Measurements from ENCODE around the gene NTM. TPM values are rescaled to one million over a fixed set of nuclear protein-coding genes. Genes with fewer than 3 reads are reported as not detected.

The NTM gene
- total and polyA plus RNA-seq, 2 experiments from 2014 or later: 2.2 to 4.9 TPM

GRCh38 chr11:131796089-131796488 is 425.7 kb downstream of the NTM start:
- no peak for DNase-seq (ENCODE audit: low spot score)
- 95% methylated on average over 7 of the region's 7 CpGs for WGBS (ENCODE audit: low lambda C conversion rate, missing lambda C conversion rate)
- no peaks in the 10 kb centered on the region for H4K20me1 ChIP-seq (ENCODE audit: insufficient read depth, poor library complexity, severe bottlenecking)
- peaks cover 20% of the 10 kb centered on the region for H3K27me3 ChIP-seq
- no peaks in the 10 kb centered on the region for H3K36me3 ChIP-seq (replicated peaks; ENCODE audit: insufficient read depth, low read depth)
- H3K4me1 ChIP-seq (ENCODE audit: insufficient read depth): no peaks in the 10 kb centered on the region
- H2AFZ ChIP-seq: no peak overlapping the region
- H3K79me2 ChIP-seq: no peaks in the 10 kb centered on the region
- H3K4me2 ChIP-seq: no peak overlapping the region
- no peak overlapping the region for H3K4me3 ChIP-seq
- no peak overlapping the region for H3K27ac ChIP-seq
- H3K9me3 ChIP-seq (ENCODE audit: low read depth): no peaks in the 10 kb centered on the region
- no peaks in the 10 kb centered on the region for H3K9me2 ChIP-seq (replicated peaks; ENCODE audit: insufficient read depth)
- TF ChIP-seq CTCF (IDR thresholded peaks at IDR 0.05; ENCODE audit: poor library complexity) (no peak), EZH2phosphoT487 (IDR thresholded peaks at IDR 0.05; ENCODE audit: low read depth, severe bottlenecking, unreplicated experiment) (no peak), EZH2 (IDR thresholded peaks at IDR 0.05; ENCODE audit: borderline replicate concordance) (no peak)

- H3K4me1 ChIP-seq (ENCODE audit: insufficient read depth): no peaks in the 10 kb centered on the region
- H2AFZ ChIP-seq: no peak overlapping the region
- H3K27me3 ChIP-seq: peaks cover 24% of the 10 kb centered on the region
- H3K9me3 ChIP-seq (ENCODE audit: low read depth): no peaks in the 10 kb centered on the region
- no peak overlapping the region for H3K4me3 ChIP-seq
- no peaks in the 10 kb centered on the region for H4K20me1 ChIP-seq (ENCODE audit: insufficient read depth, poor library complexity, severe bottlenecking)
- 83% methylated on average over 5 of the region's 5 CpGs for WGBS (ENCODE audit: low lambda C conversion rate, missing lambda C conversion rate)
- H3K27ac ChIP-seq: no peak overlapping the region
- no peak for DNase-seq (ENCODE audit: low spot score)
- H3K79me2 ChIP-seq: no peaks in the 10 kb centered on the region
- TF ChIP-seq EZH2phosphoT487 (IDR thresholded peaks at IDR 0.05; ENCODE audit: low read depth, severe bottlenecking, unreplicated experiment) (no peak), EZH2 (IDR thresholded peaks at IDR 0.05; ENCODE audit: borderline replicate concordance) (no peak), CTCF (IDR thresholded peaks at IDR 0.05; ENCODE audit: poor library complexity) (no peak)
- H3K9me2 ChIP-seq (replicated peaks; ENCODE audit: insufficient read depth): no peaks in the 10 kb centered on the region
- H3K36me3 ChIP-seq (replicated peaks; ENCODE audit: insufficient read depth, low read depth): no peaks in the 10 kb centered on the region
- no peak overlapping the region for H3K4me2 ChIP-seq
Observed at GRCh38 chr11:131796541-131796940, 426.1 kb downstream of the NTM start.

GRCh38 chr11:131800452-131800851 is 430.0 kb downstream of the NTM start:
- no peaks in the 10 kb centered on the region for H3K9me3 ChIP-seq (ENCODE audit: low read depth)
- H3K4me3 ChIP-seq: no peak overlapping the region
- TF ChIP-seq CTCF (IDR thresholded peaks at IDR 0.05; ENCODE audit: poor library complexity) (no peak), EZH2phosphoT487 (IDR thresholded peaks at IDR 0.05; ENCODE audit: low read depth, severe bottlenecking, unreplicated experiment) (no peak), EZH2 (IDR thresholded peaks at IDR 0.05; ENCODE audit: borderline replicate concordance) (no peak)
- WGBS (ENCODE audit: low lambda C conversion rate, missing lambda C conversion rate): 100% methylated on average over 2 of the region's 2 CpGs
- no peak overlapping the region for H2AFZ ChIP-seq
- H3K9me2 ChIP-seq (replicated peaks; ENCODE audit: insufficient read depth): no peaks in the 10 kb centered on the region
- H3K36me3 ChIP-seq (replicated peaks; ENCODE audit: insufficient read depth, low read depth): no peaks in the 10 kb centered on the region
- H3K79me2 ChIP-seq: no peaks in the 10 kb centered on the region
- DNase-seq (ENCODE audit: low spot score): no peak
- no peaks in the 10 kb centered on the region for H4K20me1 ChIP-seq (ENCODE audit: insufficient read depth, poor library complexity, severe bottlenecking)
- peaks cover 40% of the 10 kb centered on the region for H3K27me3 ChIP-seq
- H3K4me2 ChIP-seq: no peak overlapping the region
- H3K4me1 ChIP-seq (ENCODE audit: insufficient read depth): no peaks in the 10 kb centered on the region
- no peak overlapping the region for H3K27ac ChIP-seq

Measured in hepatocyte (in vitro differentiated cells).